Hepatocyte (in vitro differentiated cells): ENCODE data around the gene PLCB4. TPM values are rescaled to one million over a fixed set of nuclear protein-coding genes. Genes with fewer than 3 reads are reported as not detected.

Experiments
- DNase-seq: peaks from one replicate; pipeline ENCODE4 v3.0.0-alpha.2; 2016; ENCODE audit warnings: low spot score
- H2AFZ ChIP-seq: fragments of 200-600 bp; sonication (generic); 2 replicates; pipeline ENCODE4 v1.6.0; 2016; ENCODE audit warnings: antibody characterized with exemption, mild to moderate bottlenecking
- H3K27ac ChIP-seq: fragments of 200-600 bp; sonication (generic); 2 replicates; pipeline ENCODE4 v1.5.1; 2016; ENCODE audit warnings: mild to moderate bottlenecking
- H3K27me3 ChIP-seq: fragments of 200-600 bp; sonication (generic); 2 replicates; pipeline ENCODE4 v1.6.1; 2016
- H3K36me3 ChIP-seq: fragments of 200-600 bp; sonication (generic); replicated peaks from 2 replicates; pipeline ENCODE4 v1.5.1; 2016; ENCODE audit warnings: low read depth; ENCODE audit not compliant: insufficient read depth
- H3K4me1 ChIP-seq: fragments of 200-600 bp; sonication (generic); 2 replicates; pipeline ENCODE4 v1.5.1; 2016; ENCODE audit warnings: mild to moderate bottlenecking, moderate library complexity; ENCODE audit not compliant: insufficient read depth
- H3K4me2 ChIP-seq: fragments of 200-600 bp; sonication (generic); 2 replicates; pipeline ENCODE4 v1.6.0; 2016
- H3K4me3 ChIP-seq: fragments of 200-600 bp; sonication (generic); 2 replicates; pipeline ENCODE4 v1.5.1; 2016; ENCODE audit warnings: mild to moderate bottlenecking
- H3K79me2 ChIP-seq: fragments of 200-600 bp; sonication (generic); 2 replicates; pipeline ENCODE4 v1.6.0; 2017; ENCODE audit warnings: mild to moderate bottlenecking
- H3K9me2 ChIP-seq: fragments of 200-600 bp; sonication (generic); replicated peaks from 2 replicates; pipeline ENCODE4 v1.6.0; 2017; ENCODE audit warnings: mild to moderate bottlenecking; ENCODE audit not compliant: insufficient read depth
- H3K9me3 ChIP-seq: fragments of 200-600 bp; sonication (generic); 2 replicates; pipeline ENCODE4 v1.5.1; 2016; ENCODE audit warnings: low read depth, mild to moderate bottlenecking
- H4K20me1 ChIP-seq: fragments of 200-600 bp; sonication (generic); 2 replicates; pipeline ENCODE4 v1.6.0; 2016; ENCODE audit warnings: mild to moderate bottlenecking; ENCODE audit not compliant: insufficient read depth, poor library complexity, severe bottlenecking
- EZH2 ChIP-seq: fragments of 200-600 bp; sonication (generic); IDR thresholded peaks from 2 replicates; pipeline ENCODE4 v1.6.1; 2016; ENCODE audit warnings: antibody characterized with exemption, mild to moderate bottlenecking, borderline replicate concordance
- EZH2phosphoT487 ChIP-seq: fragments of 200-600 bp; sonication (generic); IDR thresholded peaks from one replicate; pipeline ENCODE4 v1.6.1; 2018; ENCODE audit warnings: antibody characterized with exemption, mild to moderate bottlenecking, low read depth, moderate library complexity; ENCODE audit not compliant: unreplicated experiment, severe bottlenecking
- WGBS: methylation state at CpG from one replicate; pipeline ENCODE4 v1.1.6; 2016; ENCODE audit warnings: low lambda C conversion rate; ENCODE audit errors: missing lambda C conversion rate; 5-methylcytosine and 5-hydroxymethylcytosine counted together
- polyA plus RNA-seq: library from polyadenylated mRNA; unstranded; fragments of >200 nt; fragmentation: Nextera tagmentation; extraction: Ambion mirVana; gene quantifications from 2 replicates; pipeline ENCODE4 v1.2.1, GENCODE V29; 2016
- total RNA-seq: library from RNA; depleted of rRNA; stranded (reverse); fragments of >200 nt; gene quantifications from 2 replicates; pipeline ENCODE4 v1.2.3, GENCODE V29; 2014
- TF ChIP-seq, protein P1 (sequence below): fragments of 200-600 bp; sonication (generic); IDR thresholded peaks from 2 replicates; pipeline ENCODE4 v1.5.1; 2016; ENCODE audit warnings: antibody characterized with exemption, mild to moderate bottlenecking; ENCODE audit not compliant: poor library complexity

Gene PLCB4
- total and polyA plus RNA-seq, 2 experiments from 2014 or later = 6.4 to 15.0 TPM

DNA sequence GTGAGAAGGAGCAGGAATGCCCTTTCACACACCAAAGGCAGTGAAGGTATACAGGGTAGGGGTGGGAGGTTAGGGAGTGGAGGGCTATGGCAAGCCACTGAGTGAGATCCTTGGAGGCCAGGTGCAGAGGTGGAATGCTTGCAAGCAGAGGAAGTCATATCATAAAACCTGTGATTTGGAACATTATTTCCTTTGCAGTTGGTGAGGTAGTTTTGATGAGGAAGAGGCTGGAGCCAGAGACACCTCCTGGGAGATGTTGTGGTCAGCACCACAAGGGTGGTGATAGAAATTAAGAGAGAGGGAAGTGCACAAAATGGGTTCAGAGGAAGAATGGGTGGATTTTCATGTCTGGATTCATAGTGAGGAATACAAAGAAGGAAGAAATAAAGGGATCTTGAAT lies 73.0 kb downstream of the PLCB4 start:
- Histone ChIP-seq H3K36me3 (no peaks in the 10 kb centered on the region), H2AFZ (no peak overlapping the region), H3K9me3 (no peaks in the 10 kb centered on the region), H3K9me2 (no peaks in the 10 kb centered on the region), H3K4me1 (no peaks in the 10 kb centered on the region), H3K79me2 (no peaks in the 10 kb centered on the region), H3K27me3 (no peaks in the 10 kb centered on the region), H4K20me1 (no peaks in the 10 kb centered on the region), H3K4me3 (no peak overlapping the region), H3K4me2 (no peak overlapping the region), H3K27ac (no peak overlapping the region)
- DNase-seq = no peak
- TF ChIP-seq EZH2phosphoT487 (no peak), EZH2 (no peak)
- TF ChIP-seq, protein P1, sequence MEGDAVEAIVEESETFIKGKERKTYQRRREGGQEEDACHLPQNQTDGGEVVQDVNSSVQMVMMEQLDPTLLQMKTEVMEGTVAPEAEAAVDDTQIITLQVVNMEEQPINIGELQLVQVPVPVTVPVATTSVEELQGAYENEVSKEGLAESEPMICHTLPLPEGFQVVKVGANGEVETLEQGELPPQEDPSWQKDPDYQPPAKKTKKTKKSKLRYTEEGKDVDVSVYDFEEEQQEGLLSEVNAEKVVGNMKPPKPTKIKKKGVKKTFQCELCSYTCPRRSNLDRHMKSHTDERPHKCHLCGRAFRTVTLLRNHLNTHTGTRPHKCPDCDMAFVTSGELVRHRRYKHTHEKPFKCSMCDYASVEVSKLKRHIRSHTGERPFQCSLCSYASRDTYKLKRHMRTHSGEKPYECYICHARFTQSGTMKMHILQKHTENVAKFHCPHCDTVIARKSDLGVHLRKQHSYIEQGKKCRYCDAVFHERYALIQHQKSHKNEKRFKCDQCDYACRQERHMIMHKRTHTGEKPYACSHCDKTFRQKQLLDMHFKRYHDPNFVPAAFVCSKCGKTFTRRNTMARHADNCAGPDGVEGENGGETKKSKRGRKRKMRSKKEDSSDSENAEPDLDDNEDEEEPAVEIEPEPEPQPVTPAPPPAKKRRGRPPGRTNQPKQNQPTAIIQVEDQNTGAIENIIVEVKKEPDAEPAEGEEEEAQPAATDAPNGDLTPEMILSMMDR = no peak

GRCh38 chr20:9142809-9143208 lies 73.9 kb downstream of the PLCB4 start:
- H3K27me3 ChIP-seq = no peaks in the 10 kb centered on the region
- no peak for DNase-seq
- no peaks in the 10 kb centered on the region for H3K9me3 ChIP-seq
- H3K36me3 ChIP-seq = no peaks in the 10 kb centered on the region
- H3K4me2 ChIP-seq = no peak overlapping the region
- WGBS = 96% methylated on average over 3 of the region's 3 CpGs
- no peak overlapping the region for H3K27ac ChIP-seq
- H4K20me1 ChIP-seq = no peaks in the 10 kb centered on the region
- no peak overlapping the region for H2AFZ ChIP-seq
- no peaks in the 10 kb centered on the region for H3K4me1 ChIP-seq
- H3K4me3 ChIP-seq = no peak overlapping the region
- H3K9me2 ChIP-seq = no peaks in the 10 kb centered on the region
- no peaks in the 10 kb centered on the region for H3K79me2 ChIP-seq
- TF ChIP-seq EZH2 (no peak), EZH2phosphoT487 (no peak)
- TF ChIP-seq, protein P1 = no peak

DNA sequence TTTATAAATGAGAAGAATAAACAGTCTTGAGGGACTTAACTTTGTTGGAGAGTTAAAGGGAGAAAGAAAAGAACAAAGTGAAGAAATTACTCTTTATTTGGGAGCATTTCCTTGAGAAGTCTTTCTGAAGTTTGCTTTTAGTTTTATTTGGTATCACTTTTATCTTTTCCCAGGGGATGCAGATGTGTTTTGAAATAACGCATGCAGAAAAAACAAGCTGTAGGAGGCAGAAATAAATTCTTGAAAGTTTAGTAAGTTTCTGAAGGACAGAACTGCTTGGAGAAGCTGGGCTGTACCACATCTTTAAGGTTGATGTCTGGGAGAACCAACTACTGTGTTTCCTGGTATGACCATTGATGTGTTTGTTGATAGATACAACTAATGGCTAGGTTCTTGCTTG lies 75.0 kb downstream of the PLCB4 start:
- Histone ChIP-seq H4K20me1 (no peaks in the 10 kb centered on the region), H3K4me3 (no peak overlapping the region), H3K36me3 (no peaks in the 10 kb centered on the region), H3K27me3 (no peaks in the 10 kb centered on the region), H3K27ac (no peak overlapping the region), H3K79me2 (no peaks in the 10 kb centered on the region), H3K9me3 (no peaks in the 10 kb centered on the region), H3K4me2 (no peak overlapping the region), H3K4me1 (no peaks in the 10 kb centered on the region), H2AFZ (no peak overlapping the region), H3K9me2 (no peaks in the 10 kb centered on the region)
- TF ChIP-seq EZH2 (no peak), EZH2phosphoT487 (no peak)
- TF ChIP-seq, protein P1 = no peak
- 66% methylated on average over 1 of the region's 1 CpG for WGBS
- DNase-seq = no peak

DNA sequence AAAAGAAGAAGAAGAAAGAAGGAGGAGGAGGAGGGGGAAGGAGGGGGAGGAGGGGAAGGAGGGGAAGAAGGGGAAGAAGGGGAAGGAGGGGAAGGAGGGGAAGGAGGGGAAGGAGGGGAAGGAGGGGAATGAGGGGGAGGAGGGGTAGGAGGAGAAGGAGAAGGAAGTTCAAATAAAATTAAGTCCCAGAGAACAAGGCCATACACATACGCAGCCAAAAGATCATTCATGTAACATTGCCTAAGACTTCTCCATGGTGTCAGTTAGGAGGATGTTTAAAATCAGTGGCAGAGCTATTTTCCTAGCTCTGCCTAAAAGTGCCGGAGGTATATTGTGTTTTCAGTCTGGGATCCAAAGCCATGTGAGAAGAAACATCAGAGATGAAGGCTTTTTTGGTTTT lies 75.8 kb downstream of the PLCB4 start:
- Histone ChIP-seq H3K4me3 (no peak overlapping the region), H3K27ac (no peak overlapping the region), H3K9me3 (no peaks in the 10 kb centered on the region), H3K79me2 (no peaks in the 10 kb centered on the region), H3K9me2 (no peaks in the 10 kb centered on the region), H3K36me3 (no peaks in the 10 kb centered on the region), H2AFZ (no peak overlapping the region), H4K20me1 (no peaks in the 10 kb centered on the region), H3K4me2 (no peak overlapping the region), H3K4me1 (no peaks in the 10 kb centered on the region), H3K27me3 (no peaks in the 10 kb centered on the region)
- no peak for TF ChIP-seq EZH2
- TF ChIP-seq EZH2phosphoT487 = no peak
- TF ChIP-seq, protein P1 = no peak
- DNase-seq = no peak
- 42% methylated on average over 2 of the region's 2 CpGs for WGBS
